Measurements from ENCODE around the gene ATXN10.

- TF ChIP-seq CHD2 (IDR thresholded peaks at IDR 0.05; ENCODE audit: borderline replicate concordance, low read depth, low read length) (no peak), FOXK2 (IDR thresholded peaks at IDR 0.05) (no peak), ZBTB11 (CRISPR knock-in tag; IDR thresholded peaks at IDR 0.05) (no peak), CTCF (IDR thresholded peaks at IDR 0.05 in 2 of 3, conservative IDR thresholded peaks at IDR 0.05 in 1 of 3; ENCODE audit: control insufficient read depth in 2 of 3, extremely low read depth in 1 of 3, insufficient read depth in 1 of 3, low read depth in 3 of 3, low read length in 3 of 3) (no peak), GABPA (IDR thresholded peaks at IDR 0.05; ENCODE audit: low read depth) (no peak), JUNB (IDR thresholded peaks at IDR 0.05) (no peak), KDM1A (IDR thresholded peaks at IDR 0.05; ENCODE audit: borderline replicate concordance) (no peak), EZH2 (IDR thresholded peaks at IDR 0.05; ENCODE audit: borderline replicate concordance, control insufficient read depth, low read depth, low read length) (no peak), MXI1 (IDR thresholded peaks at IDR 0.05; ENCODE audit: low read depth, low read length) (no peak), POLR2A (IDR thresholded peaks at IDR 0.05; ENCODE audit: low read depth, low read length) (no peak), CREB1 (IDR thresholded peaks at IDR 0.05; ENCODE audit: low read depth) (no peak), NFIC (IDR thresholded peaks at IDR 0.05; ENCODE audit: low read depth, low read length) (no peak), POLR2AphosphoS5 (IDR thresholded peaks at IDR 0.05; ENCODE audit: low read length) (no peak), TCF7 (IDR thresholded peaks at IDR 0.05; ENCODE audit: borderline replicate concordance) (no peak)
These were observed 11.6 kb downstream of the ATXN10 start for GRCh38 chr22:45683248-45683647.

Measured in GM12878 (cell line).